Upper lobe of right lung (tissue), 1 donor: ENCODE results near the gene BORCS5. TPM values are rescaled to one million over a fixed set of nuclear protein-coding genes. Genes with fewer than 3 reads are reported as not detected.
"Not testable (repeated sequence)": the region's sequence is repeated elsewhere in the genome, so short reads cannot be mapped to it uniquely, and the experiment has no call there.

ENCODE experiments used
- ATAC-seq: fragments of 200-7000 bp; cut with Tn5 transposase; one replicate; pipeline ENCODE4 v1.9.1; 2020; ENCODE audit warnings: mild to moderate bottlenecking, moderate library complexity
- DNase-seq: peaks from one replicate; pipeline ENCODE4 v3.0.0-alpha.2; 2020
- H3K27ac ChIP-seq: fragments of 200-600 bp; one replicate; pipeline ENCODE4 v1.8.0; 2022
- H3K27me3 ChIP-seq: fragments of 200-600 bp; one replicate; pipeline ENCODE4 v1.8.0; 2022; ENCODE audit warnings: mild to moderate bottlenecking
- H3K36me3 ChIP-seq: fragments of 200-600 bp; one replicate; pipeline ENCODE4 v1.8.0; 2022
- H3K4me1 ChIP-seq: fragments of 200-600 bp; one replicate; pipeline ENCODE4 v1.8.0; 2022
- H3K4me3 ChIP-seq: fragments of 200-600 bp; one replicate; pipeline ENCODE4 v1.8.0; 2022; ENCODE audit warnings: mild to moderate bottlenecking
- H3K9me3 ChIP-seq: fragments of 200-600 bp; one replicate; pipeline ENCODE4 v1.8.0; 2022
- intact Hi-C: fragments of 100-400 bp; cut with DNase I; formaldehyde crosslinking; loops from one replicate; pipeline ENCODE4 v1.11.0; 2022
- total RNA-seq: library from RNA; stranded (reverse); fragmentation: NEBNext Ultra II Directional; extraction: Animal tissue kit (Norgen Biotek cat#: 25700); gene quantifications from one replicate; pipeline ENCODE4 v1.2.1, GENCODE V29; 2021
- TF ChIP-seq, protein P1 (sequence below): fragments of 200-600 bp; IDR thresholded peaks from one replicate; pipeline ENCODE4 v1.8.0; 2022; ENCODE audit warnings: antibody characterized with exemption
- donor health status: DM: no; HTN: yes; CAD: no; lungs with severe emphysema.

BORCS5 gene
- total RNA-seq, 1 donor from 2014 or later, result 14.0 TPM

DNA sequence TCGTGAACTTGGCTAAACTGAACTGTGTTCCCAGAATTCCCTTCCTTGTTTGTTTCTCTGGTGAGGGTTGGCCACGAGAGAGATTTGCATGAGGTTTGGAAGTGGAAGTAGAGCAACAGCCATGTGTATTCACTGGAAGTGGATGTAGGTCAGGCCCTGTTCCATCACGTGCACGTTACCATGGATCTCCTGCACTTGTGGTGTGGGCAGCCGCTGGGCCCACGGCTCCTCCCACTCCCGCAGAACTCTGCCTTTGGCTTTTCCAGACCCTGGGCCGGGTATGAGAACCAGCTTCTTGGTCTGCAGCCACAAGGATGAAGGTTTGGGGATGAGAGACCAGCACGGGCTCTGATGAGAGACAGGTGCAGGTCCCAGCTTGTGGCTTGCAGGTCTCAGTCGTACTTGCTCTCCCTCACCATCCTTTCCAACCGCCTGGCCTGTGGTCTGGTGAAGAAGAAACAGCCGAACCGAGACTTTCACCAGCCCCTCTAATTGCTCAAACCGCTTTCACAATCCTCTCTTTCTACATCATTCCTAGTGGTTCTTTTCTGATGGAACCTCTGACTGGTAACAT lies 110.9 kb downstream of the BORCS5 start:
- no peaks in the 10 kb centered on the region for H3K9me3 ChIP-seq
- DNase-seq (peak; percentile 78), ATAC-seq (peak; percentile 90)
- peak overlapping the region; percentile 39 for H3K27ac ChIP-seq
- no peak overlapping the region for H3K4me3 ChIP-seq
- intact Hi-C loops, result no loop called here
- TF ChIP-seq, protein P1, sequence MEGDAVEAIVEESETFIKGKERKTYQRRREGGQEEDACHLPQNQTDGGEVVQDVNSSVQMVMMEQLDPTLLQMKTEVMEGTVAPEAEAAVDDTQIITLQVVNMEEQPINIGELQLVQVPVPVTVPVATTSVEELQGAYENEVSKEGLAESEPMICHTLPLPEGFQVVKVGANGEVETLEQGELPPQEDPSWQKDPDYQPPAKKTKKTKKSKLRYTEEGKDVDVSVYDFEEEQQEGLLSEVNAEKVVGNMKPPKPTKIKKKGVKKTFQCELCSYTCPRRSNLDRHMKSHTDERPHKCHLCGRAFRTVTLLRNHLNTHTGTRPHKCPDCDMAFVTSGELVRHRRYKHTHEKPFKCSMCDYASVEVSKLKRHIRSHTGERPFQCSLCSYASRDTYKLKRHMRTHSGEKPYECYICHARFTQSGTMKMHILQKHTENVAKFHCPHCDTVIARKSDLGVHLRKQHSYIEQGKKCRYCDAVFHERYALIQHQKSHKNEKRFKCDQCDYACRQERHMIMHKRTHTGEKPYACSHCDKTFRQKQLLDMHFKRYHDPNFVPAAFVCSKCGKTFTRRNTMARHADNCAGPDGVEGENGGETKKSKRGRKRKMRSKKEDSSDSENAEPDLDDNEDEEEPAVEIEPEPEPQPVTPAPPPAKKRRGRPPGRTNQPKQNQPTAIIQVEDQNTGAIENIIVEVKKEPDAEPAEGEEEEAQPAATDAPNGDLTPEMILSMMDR, result no peak
- no peaks in the 10 kb centered on the region for H3K36me3 ChIP-seq
- H3K27me3 ChIP-seq, result no peaks in the 10 kb centered on the region
- peaks cover 15% of the 10 kb centered on the region for H3K4me1 ChIP-seq

DNA sequence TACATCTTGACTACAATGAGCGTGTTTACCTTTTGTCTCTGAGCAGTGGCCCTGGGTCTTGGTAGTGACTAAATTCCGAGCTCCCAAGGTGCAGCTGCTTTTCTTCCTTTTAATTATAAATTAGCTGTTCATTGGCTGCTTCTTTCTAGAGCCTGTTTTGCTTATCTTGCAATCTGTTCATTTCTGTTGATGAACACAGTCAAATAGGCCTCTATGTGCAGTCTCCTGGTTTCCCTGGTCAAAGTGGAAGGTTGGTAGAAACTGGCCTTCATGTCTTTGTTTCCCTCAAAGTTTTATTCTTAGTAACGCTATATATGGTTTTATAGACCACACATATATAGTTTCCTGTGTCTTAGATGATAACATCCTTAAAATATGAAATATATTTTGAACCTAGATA lies 111.7 kb downstream of the BORCS5 start:
- DNase-seq (no peak), ATAC-seq (no peak)
- H3K36me3 ChIP-seq, result no peaks in the 10 kb centered on the region
- peak overlapping the region; percentile 39 for H3K27ac ChIP-seq
- H3K9me3 ChIP-seq, result no peaks in the 10 kb centered on the region
- H3K4me1 ChIP-seq, result peaks cover 15% of the 10 kb centered on the region
- no peaks in the 10 kb centered on the region for H3K27me3 ChIP-seq
- intact Hi-C loops, result no loop called here
- TF ChIP-seq, protein P1, result no peak
- no peak overlapping the region for H3K4me3 ChIP-seq

DNA sequence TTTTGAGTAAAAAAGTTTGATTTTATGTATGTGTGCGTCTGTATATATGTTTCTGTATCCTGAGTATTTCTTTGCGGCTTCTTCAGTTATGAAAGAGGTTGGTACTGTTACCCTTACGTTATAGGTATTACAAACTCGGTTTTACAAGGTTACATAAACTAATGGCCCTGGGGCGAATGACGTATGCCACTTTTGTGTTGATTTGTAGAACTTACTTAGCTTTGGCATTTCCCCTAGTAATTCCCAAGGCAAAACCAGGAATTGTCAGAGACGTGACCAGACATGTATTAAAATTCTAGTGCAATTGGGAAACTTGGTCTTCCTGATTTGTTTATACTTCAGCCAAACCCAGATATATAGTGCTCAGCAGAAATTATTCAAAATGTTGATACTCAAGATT lies 112.5 kb downstream of the BORCS5 start:
- Histone ChIP-seq H3K9me3 (no peaks in the 10 kb centered on the region), H3K4me1 (peaks cover 15% of the 10 kb centered on the region), H3K27ac (no peak overlapping the region), H3K36me3 (no peaks in the 10 kb centered on the region), H3K4me3 (no peak overlapping the region), H3K27me3 (no peaks in the 10 kb centered on the region)
- ATAC-seq (no peak), DNase-seq (no peak)
- intact Hi-C loops, result no loop called here
- TF ChIP-seq, protein P1, result no peak

DNA sequence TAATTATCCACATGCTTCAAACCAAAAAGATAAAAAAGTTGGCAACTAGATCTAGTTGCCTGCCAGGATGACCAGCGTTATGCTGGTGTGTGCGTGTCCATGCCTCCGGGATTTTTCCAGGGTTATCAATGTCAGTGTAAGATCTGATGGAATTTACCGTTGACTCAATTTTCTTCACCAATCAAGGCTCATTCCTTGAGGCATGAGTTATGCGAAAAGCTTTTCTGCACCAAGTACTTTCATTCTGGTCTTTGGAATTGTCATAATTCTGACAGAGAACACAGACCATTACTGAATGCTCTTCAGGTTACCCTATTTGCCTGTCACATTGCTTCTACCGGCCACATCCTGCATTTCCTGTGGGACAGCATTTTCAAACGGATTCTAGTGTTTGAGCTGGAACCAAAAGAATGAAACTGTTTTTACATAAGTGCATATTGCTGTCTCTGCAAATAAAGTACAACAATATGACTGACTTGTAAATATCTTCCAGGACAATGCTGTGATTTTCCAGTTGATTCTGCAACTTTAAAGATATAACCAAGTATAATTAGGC lies 114.0 kb downstream of the BORCS5 start:
- TF ChIP-seq, protein P1, result no peak
- ATAC-seq (no peak), DNase-seq (no peak)
- Histone ChIP-seq H3K4me3 (no peak overlapping the region), H3K36me3 (peaks cover 7% of the 10 kb centered on the region), H3K27me3 (no peaks in the 10 kb centered on the region), H3K9me3 (no peaks in the 10 kb centered on the region), H3K27ac (no peak overlapping the region), H3K4me1 (peaks cover 15% of the 10 kb centered on the region)
- intact Hi-C loops, result no loop called here

- H3K36me3 ChIP-seq, result peaks cover 21% of the 10 kb centered on the region
- H3K4me3 ChIP-seq, DNase-seq, intact Hi-C loops, ATAC-seq, H3K9me3 ChIP-seq, H3K27me3 ChIP-seq, H3K27ac ChIP-seq: not testable (repeated sequence)
- H3K4me1 ChIP-seq, result peaks cover 10% of the 10 kb centered on the region
These were observed 115.4 kb downstream of the BORCS5 start for GRCh38 chr12:12471982-12472961.

DNA sequence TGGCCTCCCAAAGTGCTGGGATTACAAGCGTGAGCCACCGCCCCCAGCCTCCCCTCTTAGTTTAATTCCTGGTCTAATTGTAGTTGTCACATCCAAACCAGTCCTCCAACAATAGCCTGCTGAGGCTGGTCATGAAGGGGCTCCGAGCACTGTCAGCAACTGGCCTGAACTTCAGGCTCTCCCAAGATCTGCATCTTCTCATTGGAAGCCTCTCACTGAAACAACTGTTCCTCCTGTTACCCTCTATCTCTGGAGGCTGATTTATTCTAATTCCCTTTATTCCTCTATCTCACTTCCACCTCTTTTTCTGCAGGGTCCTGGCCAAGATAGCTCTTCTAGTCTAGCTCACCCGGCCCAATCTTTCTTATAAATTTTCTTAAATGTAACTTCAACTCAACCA lies 116.3 kb downstream of the BORCS5 start:
- H3K36me3 ChIP-seq, result peaks cover 30% of the 10 kb centered on the region
- DNase-seq (no peak), ATAC-seq (no peak)
- no peaks in the 10 kb centered on the region for H3K9me3 ChIP-seq
- peaks cover 5% of the 10 kb centered on the region for H3K4me1 ChIP-seq
- H3K4me3 ChIP-seq, result no peak overlapping the region
- TF ChIP-seq, protein P1, result no peak
- H3K27ac ChIP-seq, result no peak overlapping the region
- intact Hi-C loops, result no loop called here
- H3K27me3 ChIP-seq, result no peaks in the 10 kb centered on the region
